Fibroblast of gingiva (primary cell): ENCODE data around the gene MSL2.
"Not testable (repeated sequence)": the region's sequence is repeated elsewhere in the genome, so short reads cannot be mapped to it uniquely, and the experiment has no call there.

Experiments
- DNase-seq: peaks from one replicate; pipeline ENCODE4 v3.0.0-alpha.2; 2011; ENCODE audit warnings: low read depth

Gene MSL2

DNA sequence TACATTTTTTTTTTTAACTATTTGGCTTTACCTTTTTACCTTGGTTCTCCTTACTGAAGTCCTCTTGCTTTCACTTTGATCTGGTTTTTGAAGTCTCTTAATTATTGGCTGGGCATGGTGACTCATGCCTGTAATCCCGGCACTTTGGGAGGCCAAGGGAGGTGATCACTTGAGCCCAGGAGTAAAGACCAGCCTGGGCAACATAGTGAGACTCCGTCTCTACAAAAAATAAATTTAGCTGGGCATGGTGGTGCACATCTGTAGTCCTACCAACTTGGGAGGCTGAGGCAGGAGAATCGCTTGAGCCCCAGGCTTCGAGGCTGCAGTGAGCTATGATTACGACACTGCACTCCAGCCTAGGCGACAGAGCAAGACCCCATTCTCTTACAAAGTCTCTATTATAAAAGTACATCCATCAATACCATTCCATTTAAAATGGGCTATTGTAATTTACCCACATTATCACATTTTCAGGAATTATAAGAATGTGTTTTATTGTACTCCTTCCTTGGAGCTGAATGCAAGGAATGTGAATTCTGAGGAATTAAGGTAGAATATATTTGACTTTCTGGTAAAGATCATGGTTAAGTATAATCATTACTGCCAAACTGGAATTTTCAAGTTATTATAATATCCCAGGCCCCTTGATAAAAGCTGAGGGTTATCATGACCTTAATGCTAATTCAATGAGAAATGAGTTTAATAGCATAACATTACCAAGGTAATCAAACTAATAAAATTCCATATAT lies 49.0 kb downstream of the MSL2 start:
- DNase-seq, result no peak

DNA sequence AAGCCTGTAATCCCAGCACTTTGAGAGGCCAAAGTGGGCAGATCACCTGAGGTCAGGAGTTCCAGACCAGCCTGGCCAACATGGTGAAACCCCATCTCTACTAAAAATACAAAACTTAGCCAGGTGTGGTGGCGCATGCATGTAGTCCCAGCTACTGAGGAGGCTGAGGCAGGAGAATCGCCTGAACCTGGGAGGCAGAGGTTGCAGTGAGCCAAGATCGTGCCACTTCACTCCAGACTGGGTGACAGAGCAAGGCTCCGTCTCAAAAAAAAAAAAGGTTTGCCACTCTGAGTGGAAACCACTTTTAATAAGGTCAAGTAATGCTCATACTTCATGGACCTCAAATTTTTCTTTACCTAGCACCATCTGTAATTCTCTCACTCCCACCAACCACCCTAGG lies 51.7 kb downstream of the MSL2 start:
- not testable (repeated sequence) for DNase-seq

DNA sequence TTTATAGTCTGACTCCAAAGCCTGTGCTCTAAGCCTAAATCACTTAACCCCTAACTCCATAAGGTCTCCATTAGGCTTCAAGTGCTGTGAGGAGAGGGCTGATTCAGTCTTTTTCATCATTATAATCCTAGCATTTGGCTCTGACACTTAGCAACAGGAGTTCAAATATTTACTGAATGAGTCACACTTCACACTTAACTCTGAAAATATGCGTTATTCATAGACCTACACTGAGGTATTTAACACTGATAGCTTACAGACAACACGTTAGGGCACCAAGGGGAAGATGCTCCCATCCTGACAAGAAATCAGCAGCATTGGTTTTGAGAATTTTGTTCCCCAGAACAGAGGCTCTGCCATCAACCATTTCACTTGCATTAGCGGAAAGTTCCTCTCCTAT lies 53.5 kb downstream of the MSL2 start:
- peak; percentile 68 for DNase-seq

- no peak for DNase-seq
Measured at GRCh38 chr3:136141891-136142290, 54.2 kb downstream of the MSL2 start.

GRCh38 chr3:136141291-136141785 lies 54.8 kb downstream of the MSL2 start:
- DNase-seq, result no peak

GRCh38 chr3:136136454-136136853 lies 59.7 kb downstream of the MSL2 start:
- DNase-seq, result no peak

DNA sequence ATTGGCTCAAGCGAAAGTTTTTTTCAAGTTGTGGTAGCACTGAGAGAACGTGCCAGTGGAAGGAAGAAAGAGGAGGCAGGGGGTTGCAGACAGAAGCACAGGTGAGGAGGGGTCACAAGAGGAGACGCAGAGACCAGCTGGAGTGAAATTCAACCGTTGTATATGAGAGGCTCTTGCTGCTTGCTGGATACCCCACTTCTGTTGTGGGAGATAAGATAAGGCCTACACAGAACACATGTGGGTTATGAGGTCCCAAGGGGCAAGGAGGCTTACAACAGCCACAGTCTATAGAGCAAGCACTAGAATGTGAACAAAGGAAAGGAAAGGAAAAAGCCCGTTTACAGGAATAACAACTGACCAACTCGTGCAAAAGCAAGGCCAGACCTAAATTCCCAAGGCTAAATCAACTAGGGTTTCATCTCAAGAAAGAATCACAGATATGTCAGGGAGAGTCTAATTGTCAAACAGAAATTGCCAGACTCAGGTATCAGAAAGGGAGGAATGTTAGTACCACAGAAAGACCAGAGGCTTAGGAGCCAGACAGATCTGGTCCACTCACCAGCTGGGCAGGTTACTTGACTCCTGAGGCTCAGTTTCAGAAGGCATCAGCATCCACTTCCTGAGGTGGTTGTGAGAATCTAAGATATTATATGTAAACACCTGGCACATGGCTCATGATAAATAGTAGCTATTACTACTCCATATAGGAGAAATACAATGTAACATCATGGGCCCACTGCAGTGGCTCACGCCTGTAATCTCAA lies 60.9 kb downstream of the MSL2 start:
- no peak for DNase-seq

DNA sequence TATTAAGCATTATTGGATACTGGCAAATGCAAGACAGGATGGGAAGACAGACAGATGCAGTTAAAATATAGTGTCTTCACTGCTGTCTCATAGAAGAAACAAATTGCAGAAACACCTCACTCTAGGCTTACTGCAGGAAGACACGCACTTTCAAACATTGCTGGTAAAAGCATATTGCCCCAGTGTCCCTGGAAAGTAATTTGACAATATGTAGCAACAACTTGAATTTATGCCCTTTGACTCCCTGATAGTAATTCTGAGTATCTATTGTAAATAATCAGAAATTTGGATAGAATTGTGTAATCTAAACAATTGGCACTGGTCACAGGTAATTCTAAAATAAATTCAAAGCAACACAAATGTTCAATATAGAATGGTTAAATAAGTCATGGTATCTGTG lies 62.0 kb downstream of the MSL2 start:
- no peak for DNase-seq

DNA sequence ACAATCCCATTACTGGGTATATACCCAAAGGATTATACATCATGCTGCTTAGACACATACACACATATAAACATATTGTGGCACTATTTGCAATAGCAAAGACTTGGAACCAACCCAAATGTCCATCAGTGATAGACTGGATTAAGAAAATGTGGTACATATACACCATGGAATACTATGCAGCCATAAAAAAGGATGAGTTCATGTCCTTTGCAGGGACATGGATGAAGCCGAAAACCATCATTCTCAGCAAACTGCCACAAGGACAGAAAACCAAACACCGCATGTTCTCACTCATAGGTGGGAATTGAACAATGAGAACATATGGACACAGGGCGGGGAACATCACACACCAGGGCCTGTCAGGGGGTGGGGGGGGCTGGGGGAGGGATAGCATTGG lies 64.5 kb downstream of the MSL2 start:
- DNase-seq, result not testable (repeated sequence)

DNA sequence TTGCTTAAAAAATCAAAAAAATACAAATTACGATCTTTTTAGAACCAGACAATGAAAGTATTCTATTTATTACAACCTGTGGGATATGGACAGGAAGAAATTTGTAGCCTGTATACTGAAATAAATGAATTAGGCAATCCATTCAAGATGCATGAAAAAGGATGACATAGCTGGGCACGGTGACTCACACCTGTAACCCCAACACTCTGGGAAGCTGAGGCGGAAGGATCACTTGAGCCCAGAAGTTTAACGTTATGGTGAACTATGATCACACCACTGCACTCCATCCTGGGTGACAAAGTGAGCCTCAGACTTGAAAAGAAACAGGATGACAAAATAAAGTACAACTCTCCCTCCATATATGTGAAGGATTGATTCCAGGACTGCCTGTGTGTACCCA lies 74.1 kb downstream of the MSL2 start:
- no peak for DNase-seq

- DNase-seq, result no peak
Measured at GRCh38 chr3:136120373-136121348, 75.5 kb downstream of the MSL2 start.

GRCh38 chr3:136119783-136120182 lies 76.4 kb downstream of the MSL2 start:
- not testable (repeated sequence) for DNase-seq

- not testable (repeated sequence) for DNase-seq
Measured at GRCh38 chr3:136119332-136119731, 76.8 kb downstream of the MSL2 start.

GRCh38 chr3:136114421-136114820 lies 81.7 kb downstream of the MSL2 start:
- DNase-seq, result no peak

- no peak for DNase-seq
Measured at GRCh38 chr3:136110481-136110880, 85.7 kb downstream of the MSL2 start.

GRCh38 chr3:136109499-136109898 lies 86.6 kb downstream of the MSL2 start:
- no peak for DNase-seq

GRCh38 chr3:136106101-136106500 lies 90.0 kb downstream of the MSL2 start:
- DNase-seq, result no peak

GRCh38 chr3:136105044-136105443 lies 91.1 kb downstream of the MSL2 start:
- DNase-seq, result no peak
